NCI-H460 (cell line): ENCODE results near the gene IPO7. TPM values are rescaled to one million over a fixed set of nuclear protein-coding genes. Genes with fewer than 3 reads are reported as not detected.

Source experiments
- DNase-seq: peaks from one replicate; pipeline ENCODE4 v3.0.0-alpha.2; 2016; ENCODE audit warnings: low read depth; ENCODE audit errors: extremely low read depth
- small RNA-seq, 2 experiments: library from RNA; depleted of rRNA; stranded (forward); fragments of <200 nt; gene quantifications; one replicate each; pipeline ENCODE3, GENCODE V24; 2014
- total RNA-seq: library from RNA; depleted of rRNA; stranded (reverse); fragments of >200 nt; shearing (Covaris generic); gene quantifications from 2 replicates; pipeline ENCODE4 v1.2.3, GENCODE V29; 2014; rRNA removed

IPO7 gene
- total RNA-seq, 1 experiment from 2014 or later = 126 TPM

GRCh38 chr11:9489080-9489765, 104.8 kb downstream of the IPO7 start:
- no peak for DNase-seq

GRCh38 chr11:9490376-9490775, 105.9 kb downstream of the IPO7 start:
- DNase-seq = no peak

- no peak for DNase-seq
Observed at GRCh38 chr11:9493492-9493891, 109.0 kb downstream of the IPO7 start.

- DNase-seq = no peak
Observed at GRCh38 chr11:9494316-9494715, 109.9 kb downstream of the IPO7 start.

GRCh38 chr11:9495803-9496514, 111.5 kb downstream of the IPO7 start:
- DNase-seq = no peak

Small RNAs within 50 kb of the gene (small RNA-seq; reads per million reads assigned to genes)
- 61.3 to 157 reads per million in 2 experiments for gene SNORA23

Other genes with a start within 250 kb of the IPO7 start
- 36.5 and 46.3 TPM in 2 replicates for gene DENND5A, start 119.3 kb upstream of the IPO7 start, total RNA-seq
- gene TMEM41B, start 70.1 kb upstream of the IPO7 start, total RNA-seq = 30.5 and 31.9 TPM in 2 replicates
- gene ZNF143, start 76.4 kb downstream of the IPO7 start, total RNA-seq = 28.2 and 32.5 TPM in 2 replicates
- 23.6 and 24.2 TPM in 2 replicates for gene WEE1, start 189.0 kb downstream of the IPO7 start, total RNA-seq